HG02870 (cell line): ENCODE measurements around the gene CFAP100.

Experiments used
- ATAC-seq: cut with Tn5 transposase; IDR thresholded peaks from one replicate; pipeline ENCODE4 v1.9.1; 2021; ENCODE audit warnings: mild to moderate bottlenecking, moderate library complexity; ENCODE audit not compliant: unreplicated experiment

CFAP100 gene

GRCh38 chr3:126419886-126420786 is 25.4 kb downstream of the CFAP100 start:
- no peak for ATAC-seq

GRCh38 chr3:126421573-126422119 is 26.9 kb downstream of the CFAP100 start:
- ATAC-seq = no peak

- no peak for ATAC-seq
Measured at GRCh38 chr3:126422121-126422520, 27.4 kb downstream of the CFAP100 start.

GRCh38 chr3:126422571-126423091 is 27.9 kb downstream of the CFAP100 start:
- no peak for ATAC-seq

- ATAC-seq = no peak
Measured at GRCh38 chr3:126423191-126424038, 28.7 kb downstream of the CFAP100 start.

GRCh38 chr3:126424039-126424717 is 29.5 kb downstream of the CFAP100 start:
- no peak for ATAC-seq

- ATAC-seq = no peak
Measured at GRCh38 chr3:126424751-126425150, 30.0 kb downstream of the CFAP100 start.

GRCh38 chr3:126431103-126431534 is 36.4 kb downstream of the CFAP100 start:
- peak; percentile 86 for ATAC-seq

- no peak for ATAC-seq
Measured at GRCh38 chr3:126432361-126433104, 37.8 kb downstream of the CFAP100 start.

- no peak for ATAC-seq
Measured at GRCh38 chr3:126433105-126433430, 38.4 kb downstream of the CFAP100 start.

GRCh38 chr3:126433496-126434263 is 39.0 kb downstream of the CFAP100 start:
- ATAC-seq = no peak

GRCh38 chr3:126434264-126434590 is 39.5 kb downstream of the CFAP100 start:
- no peak for ATAC-seq

- ATAC-seq = no peak
Measured at GRCh38 chr3:126434931-126435411, 40.3 kb downstream of the CFAP100 start.

- no peak for ATAC-seq
Measured at GRCh38 chr3:126435456-126436315, 41.0 kb downstream of the CFAP100 start.

- ATAC-seq = no peak
Measured at GRCh38 chr3:126436826-126437717, 42.4 kb downstream of the CFAP100 start.

- no peak for ATAC-seq
Measured at GRCh38 chr3:126438186-126438585, 43.5 kb downstream of the CFAP100 start.

GRCh38 chr3:126438746-126439145 is 44.0 kb downstream of the CFAP100 start:
- ATAC-seq = no peak
